TTC549 (cell line): ENCODE results near the gene IL1RAPL2.
"Not testable (repeated sequence)": the region's sequence is repeated elsewhere in the genome, so short reads cannot be mapped to it uniquely, and the experiment has no call there.

Experiments
- FAIRE-seq: peaks from 2 replicates; lab custom pipeline; 2012; peaks lifted over from hg19 to GRCh38; lab: Jason Lieb, UNC

IL1RAPL2 gene

DNA sequence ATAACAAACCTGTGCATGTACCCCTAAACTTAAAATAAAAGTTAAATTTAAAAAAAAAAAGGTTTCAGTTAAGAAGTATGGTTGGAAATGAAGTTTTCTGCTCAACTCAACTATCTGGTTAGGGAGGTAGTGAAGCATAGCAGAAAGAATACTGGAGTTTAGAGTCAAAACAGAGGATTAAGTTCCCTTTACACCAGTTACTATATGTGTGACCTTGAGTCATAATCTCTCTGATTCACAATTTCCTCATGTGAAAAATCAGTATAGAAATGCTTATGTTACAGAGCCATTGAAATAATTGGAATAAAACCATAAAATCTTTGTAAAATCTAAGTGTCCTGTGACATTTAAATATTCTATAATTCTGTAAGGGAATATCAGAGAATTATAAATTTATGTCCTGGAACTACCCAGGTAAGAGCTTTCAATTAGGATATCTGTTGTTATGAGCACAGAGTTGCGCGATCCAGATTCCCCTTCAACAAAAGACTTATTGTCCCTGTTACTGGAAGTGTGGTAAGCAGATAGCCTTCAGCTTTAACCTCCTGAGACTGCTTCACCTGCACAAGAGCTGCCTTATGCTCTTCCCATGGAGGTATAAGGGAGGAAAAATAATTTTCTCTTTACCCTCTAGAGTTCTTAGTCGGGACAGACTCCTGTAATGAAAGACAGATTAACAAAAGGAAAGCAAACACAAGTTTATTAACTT lies 1052.5 kb downstream of the IL1RAPL2 start:
- FAIRE-seq: no peak

DNA sequence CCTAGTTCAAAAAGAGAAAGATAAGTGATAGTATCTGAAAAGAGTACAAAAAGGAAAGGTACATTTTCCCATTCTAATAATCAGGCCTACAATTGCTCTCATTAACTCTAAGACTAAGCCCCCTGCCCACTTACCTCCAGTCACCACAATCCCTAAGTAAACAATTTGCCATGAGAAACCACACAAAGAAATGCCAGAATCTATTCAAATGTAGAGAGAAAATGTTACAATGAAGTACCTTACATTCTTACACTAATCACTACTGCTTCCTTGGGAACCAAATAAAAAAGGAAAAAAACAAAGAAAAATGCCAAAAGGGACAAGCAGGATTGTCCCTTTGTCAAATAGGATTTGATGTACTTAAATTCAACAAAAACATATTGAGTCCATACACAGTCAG lies 1068.2 kb downstream of the IL1RAPL2 start:
- FAIRE-seq: no peak

- FAIRE-seq: no peak
Measured at GRCh38 chrX:105635794-105636193, 1069.8 kb downstream of the IL1RAPL2 start.

GRCh38 chrX:105636667-105637066 lies 1070.7 kb downstream of the IL1RAPL2 start:
- FAIRE-seq: no peak

GRCh38 chrX:105645667-105646357 lies 1079.8 kb downstream of the IL1RAPL2 start:
- FAIRE-seq: no peak

- FAIRE-seq: no peak
Measured at GRCh38 chrX:105646592-105647372, 1080.8 kb downstream of the IL1RAPL2 start.

DNA sequence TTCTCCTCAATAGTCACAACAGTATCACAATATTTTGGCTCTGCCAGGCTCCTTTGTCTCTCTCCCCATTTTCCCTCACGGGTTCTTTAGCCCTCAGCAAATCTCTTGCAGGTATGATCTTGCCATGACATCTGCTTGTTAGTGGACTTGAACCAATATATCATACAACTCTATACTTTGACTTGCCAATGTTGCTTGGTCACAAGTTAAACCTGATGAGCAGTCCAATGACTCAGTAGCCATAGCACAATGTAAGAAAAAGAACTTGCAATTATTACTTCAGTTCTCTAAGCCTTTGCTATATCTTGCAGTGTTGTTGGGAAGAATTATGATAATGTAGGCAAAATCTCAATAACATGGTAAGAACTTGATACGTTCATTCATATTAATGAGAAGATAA lies 1081.8 kb downstream of the IL1RAPL2 start:
- FAIRE-seq: no peak

DNA sequence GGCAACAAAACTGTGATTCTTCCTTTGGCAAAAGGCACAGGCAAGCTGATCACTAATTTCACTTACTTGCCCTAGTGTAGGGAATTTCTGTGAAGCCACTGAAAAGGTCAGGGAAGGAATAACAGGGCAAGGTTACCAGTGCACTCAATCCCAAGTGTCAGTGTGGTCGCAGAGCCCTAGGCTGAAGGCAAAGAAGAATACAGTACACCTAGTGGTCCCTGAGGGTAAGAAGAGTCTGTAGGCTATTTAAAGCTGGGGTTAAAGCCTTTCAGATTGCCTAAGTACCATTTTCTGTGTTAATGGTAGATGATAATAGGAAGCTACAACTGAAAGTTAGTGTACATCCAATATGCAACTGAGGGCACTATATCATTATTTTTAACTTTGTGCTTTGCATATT lies 1082.7 kb downstream of the IL1RAPL2 start:
- FAIRE-seq: no peak

DNA sequence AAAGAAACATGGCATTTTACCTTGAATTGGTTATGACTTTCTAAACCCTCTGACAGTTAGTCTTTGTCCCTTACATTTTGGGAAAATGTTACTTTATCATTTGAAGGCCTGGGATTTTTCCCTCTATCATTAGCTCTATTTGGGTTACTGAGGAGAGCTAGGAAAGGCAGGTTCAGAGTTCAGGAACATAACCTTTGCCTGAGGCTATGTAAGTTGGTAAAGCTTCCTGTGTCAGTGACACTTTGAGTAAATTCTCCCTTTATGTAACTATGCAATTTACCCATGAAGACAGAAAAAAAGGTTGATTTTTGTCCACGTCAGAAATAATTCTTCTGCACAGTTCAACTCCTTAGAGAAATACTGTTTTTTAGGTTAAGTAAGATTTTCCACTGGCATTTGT lies 1084.6 kb downstream of the IL1RAPL2 start:
- FAIRE-seq: no peak

DNA sequence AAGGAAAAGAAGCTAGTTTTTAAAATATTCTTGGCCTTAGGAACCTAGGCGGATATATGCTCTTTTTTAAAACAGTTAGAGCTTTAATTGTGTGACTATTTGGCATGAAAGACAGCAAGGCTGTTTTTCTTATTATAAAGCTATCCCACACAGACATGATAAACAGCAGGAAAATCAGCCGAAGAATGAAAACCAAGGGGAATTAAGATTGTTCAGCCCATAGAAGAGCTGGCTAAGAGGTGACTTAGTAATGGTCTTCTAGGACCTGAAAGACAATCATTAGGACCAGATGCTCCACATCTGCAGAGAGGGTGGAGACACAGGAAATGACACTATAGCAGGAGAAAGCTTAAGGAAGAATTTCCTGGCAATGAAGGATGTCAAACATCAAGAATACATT lies 1085.0 kb downstream of the IL1RAPL2 start:
- FAIRE-seq: no peak

- no peak for FAIRE-seq
Measured at GRCh38 chrX:105653891-105654290, 1087.9 kb downstream of the IL1RAPL2 start.

- no peak for FAIRE-seq
Measured at GRCh38 chrX:105658136-105658535, 1092.1 kb downstream of the IL1RAPL2 start.

GRCh38 chrX:105662248-105662647 lies 1096.2 kb downstream of the IL1RAPL2 start:
- no peak for FAIRE-seq

DNA sequence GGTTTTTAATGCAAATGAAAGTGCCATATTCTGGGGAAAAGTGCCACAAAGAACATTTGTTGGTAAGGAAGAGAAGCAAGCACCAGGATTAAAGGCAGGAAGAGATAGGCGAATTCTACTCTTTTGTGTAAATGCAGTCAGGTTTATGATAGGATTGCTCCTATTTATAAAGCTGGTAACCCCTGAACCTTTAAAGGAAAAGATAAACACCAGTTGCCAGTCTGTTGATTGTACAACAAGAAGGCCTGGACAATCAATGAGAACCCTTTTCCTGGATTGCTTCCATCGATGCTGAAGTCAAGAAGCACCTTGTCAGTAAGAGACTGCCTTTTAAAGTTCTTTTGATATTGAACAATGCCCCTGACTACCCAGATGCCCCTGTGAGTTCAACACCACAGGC lies 1098.2 kb downstream of the IL1RAPL2 start:
- FAIRE-seq: no peak

GRCh38 chrX:105684288-105684687 lies 1118.3 kb downstream of the IL1RAPL2 start:
- not testable (repeated sequence) for FAIRE-seq

- no peak for FAIRE-seq
Measured at GRCh38 chrX:105694839-105695238, 1128.8 kb downstream of the IL1RAPL2 start.

DNA sequence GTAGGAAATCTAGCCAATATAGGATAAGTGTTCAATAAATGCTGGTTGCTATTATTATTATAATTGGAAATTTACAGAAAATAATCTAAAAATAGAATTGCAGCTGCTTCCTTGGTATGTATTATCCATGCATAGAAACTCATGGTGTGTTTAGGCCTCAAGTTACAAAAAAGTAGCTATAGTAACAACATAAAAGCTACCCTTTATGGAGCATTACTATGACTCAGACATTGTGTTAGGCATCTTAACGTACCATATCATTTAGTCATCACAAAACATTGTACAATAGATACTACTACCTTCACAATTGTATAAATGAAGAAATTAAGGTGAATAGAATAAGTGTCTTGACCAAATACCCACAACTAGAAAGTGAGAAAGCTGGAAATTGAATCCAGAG lies 1129.5 kb downstream of the IL1RAPL2 start:
- no peak for FAIRE-seq

DNA sequence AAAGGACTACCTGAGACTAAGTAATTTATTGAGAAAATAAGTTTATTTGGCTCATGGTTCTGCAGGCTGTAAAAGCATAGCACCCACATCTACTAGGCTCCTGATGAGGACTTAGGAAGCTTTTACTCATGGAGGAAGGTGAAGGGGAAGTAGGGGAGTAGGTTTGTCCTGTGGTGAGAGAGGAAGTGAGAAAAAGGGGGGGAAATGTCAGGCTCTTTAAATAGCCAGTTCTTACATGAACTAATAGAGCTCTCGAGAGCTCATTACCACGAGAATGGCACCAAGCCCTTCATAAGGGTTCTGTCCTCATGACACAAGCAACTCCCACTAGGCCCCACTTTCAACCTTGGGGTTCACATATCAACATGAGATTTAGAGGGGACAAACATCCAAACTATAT lies 1130.9 kb downstream of the IL1RAPL2 start:
- FAIRE-seq: no peak

- no peak for FAIRE-seq
Measured at GRCh38 chrX:105697984-105698781, 1132.2 kb downstream of the IL1RAPL2 start.

DNA sequence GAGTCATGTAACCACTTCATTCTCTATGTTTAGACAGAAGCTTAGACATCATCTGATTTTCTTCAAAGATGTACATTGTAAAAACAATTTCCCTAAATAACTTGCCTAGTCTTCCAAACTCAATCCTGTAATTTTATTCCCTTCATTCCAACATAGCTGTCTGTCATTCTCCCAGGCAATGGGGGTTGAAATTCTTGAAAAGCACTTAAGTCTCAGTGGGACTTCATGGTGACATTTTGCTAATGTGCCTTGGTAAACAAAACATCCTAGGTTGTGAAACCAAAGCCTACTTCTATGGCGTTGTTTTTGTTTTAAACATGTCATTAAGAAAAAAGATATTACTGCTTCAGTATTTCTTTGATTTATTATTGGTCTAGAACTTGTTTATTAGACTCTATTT lies 1134.3 kb downstream of the IL1RAPL2 start:
- FAIRE-seq: no peak

GRCh38 chrX:105701310-105702052 lies 1135.5 kb downstream of the IL1RAPL2 start:
- FAIRE-seq: no peak

GRCh38 chrX:105703876-105704275 lies 1137.9 kb downstream of the IL1RAPL2 start:
- no peak for FAIRE-seq
